ENCODE data around the gene UBE2H. TPM values are rescaled to one million over a fixed set of nuclear protein-coding genes. Genes with fewer than 3 reads are reported as not detected.
A peak's percentile ranks its signal among the peaks of the same experiment; 100 is the strongest.
"Not testable (repeated sequence)": the region's sequence is repeated elsewhere in the genome, so short reads cannot be mapped to it uniquely, and the experiment has no call there.

Gene UBE2H
- total RNA-seq, 1 experiment from 2014 or later, result 41.1 TPM

DNA sequence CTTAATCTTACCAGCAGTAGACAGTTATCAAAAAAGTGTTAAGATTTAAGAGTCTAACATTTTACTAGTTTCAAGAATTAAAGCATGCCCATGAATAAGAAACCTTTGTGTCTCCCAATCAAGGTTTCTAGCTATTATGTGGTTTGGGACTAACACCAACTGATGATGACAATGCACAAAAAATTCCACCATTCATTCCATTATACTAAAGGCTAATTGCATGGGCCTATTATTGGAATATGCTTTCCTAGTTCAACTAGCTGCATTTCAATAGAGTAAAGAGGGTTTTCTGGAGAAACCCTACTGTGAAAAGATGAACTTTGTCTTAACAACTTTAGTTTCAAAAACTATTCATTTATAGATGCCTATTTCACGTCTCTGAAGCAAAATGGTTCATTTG, 44.6 kb downstream of the UBE2H start:
- DNase-seq (ENCODE audit: low read depth), result no peak

- no peak for DNase-seq (ENCODE audit: low read depth)
Measured at GRCh38 chr7:129907122-129907736, 45.5 kb downstream of the UBE2H start.

DNA sequence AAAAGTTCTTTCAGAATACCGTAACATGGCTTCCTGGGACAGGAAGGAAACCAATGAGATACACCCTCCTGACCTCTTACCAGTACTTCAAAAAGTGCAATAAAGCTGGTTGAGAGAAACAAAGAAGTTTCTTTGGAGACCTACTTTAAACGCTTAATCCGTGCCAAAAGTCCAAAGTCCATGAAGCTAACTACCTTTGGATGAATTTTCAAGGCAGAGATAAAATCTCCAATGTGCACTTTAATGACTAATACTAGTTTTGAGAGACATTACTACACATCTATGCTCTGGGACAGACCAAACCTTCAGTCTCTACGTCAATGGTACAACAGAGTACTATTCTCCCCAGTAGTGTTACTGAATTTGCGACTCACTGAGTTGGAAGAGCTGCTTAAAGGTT, 46.1 kb downstream of the UBE2H start:
- DNase-seq (ENCODE audit: low read depth), result no peak

DNA sequence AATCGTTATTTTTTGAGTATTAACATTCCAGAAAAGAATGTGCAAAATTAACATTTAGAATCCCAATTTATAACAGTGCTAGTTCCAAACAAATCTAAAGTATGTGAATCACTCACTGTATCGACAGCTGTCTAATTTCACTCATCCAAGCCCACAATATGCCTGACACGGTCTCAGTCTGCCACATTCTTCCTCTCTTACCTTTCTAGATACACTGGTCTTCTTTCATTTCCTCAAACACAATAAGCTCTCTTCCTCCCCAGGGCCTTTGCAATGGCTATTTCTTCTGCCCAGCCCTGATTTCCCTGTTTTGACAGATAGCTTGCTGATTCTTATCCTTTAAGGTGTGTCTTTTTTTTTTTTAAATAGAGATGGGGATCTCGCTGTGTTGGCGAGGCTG, 48.8 kb downstream of the UBE2H start:
- no peak for DNase-seq (ENCODE audit: low read depth)

DNA sequence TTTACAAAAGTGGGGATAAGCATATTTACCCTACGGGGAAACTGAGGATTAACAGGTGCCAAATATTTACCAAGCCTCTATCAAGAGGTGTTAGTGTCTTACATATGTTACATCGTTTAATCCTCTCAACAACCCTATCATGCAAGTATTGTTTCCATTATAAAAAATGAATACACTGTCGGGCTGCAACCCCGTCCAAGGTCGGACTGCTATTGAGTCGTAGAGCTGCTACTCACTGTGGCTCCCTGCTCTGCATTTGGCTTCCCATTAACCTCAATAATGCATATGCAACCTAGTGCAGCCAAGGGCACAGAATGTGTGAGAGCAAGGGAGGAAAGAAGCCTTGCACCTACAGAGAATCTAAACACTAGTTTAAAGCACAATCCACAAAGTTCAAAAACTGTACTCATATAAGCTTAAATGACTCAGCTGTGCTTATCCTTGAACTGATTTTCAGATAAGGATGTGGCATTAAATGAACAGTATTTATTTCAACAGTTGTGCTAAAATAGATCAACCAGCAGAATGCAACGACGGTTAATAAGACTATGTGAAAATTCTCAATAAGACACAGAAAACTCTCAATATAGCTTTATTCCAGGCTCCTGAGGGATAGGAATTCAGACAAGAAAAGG, 49.9 kb downstream of the UBE2H start:
- DNase-seq (ENCODE audit: low read depth), result no peak

DNA sequence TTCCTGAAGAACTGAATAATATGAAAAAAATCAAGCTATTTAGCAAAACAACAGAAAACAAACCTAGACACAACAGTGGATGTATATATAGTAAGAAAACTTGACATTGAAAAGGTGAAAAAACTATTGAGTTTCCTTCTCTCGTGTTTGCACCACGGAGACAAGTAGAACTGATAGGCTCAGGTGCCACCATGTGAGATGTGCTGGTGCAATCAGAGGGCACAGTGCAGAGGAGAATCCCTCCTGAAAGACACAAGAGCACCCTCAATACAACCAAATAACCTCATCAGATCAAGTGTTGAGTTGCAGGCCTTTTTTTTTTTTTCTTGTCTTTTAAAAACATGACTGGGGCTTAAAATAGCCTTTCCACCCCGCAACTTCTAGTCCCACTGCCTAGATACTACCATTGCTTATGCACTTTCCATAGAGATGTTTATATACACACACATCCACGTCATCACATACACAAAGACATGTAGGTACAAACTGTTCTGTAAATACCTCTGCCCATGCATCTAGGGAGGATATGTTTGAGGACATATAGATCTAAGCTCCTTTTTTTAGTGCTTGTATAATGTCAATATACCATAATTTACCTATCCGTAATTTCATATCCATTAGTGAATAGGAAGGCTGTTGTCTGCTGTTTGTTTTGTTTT, 54.1 kb downstream of the UBE2H start:
- no peak for DNase-seq (ENCODE audit: low read depth)

- no peak for DNase-seq (ENCODE audit: low read depth)
Measured at GRCh38 chr7:129898007-129898406, 54.8 kb downstream of the UBE2H start.

GRCh38 chr7:129896568-129897382, 56.0 kb downstream of the UBE2H start:
- no peak for DNase-seq (ENCODE audit: low read depth)

DNA sequence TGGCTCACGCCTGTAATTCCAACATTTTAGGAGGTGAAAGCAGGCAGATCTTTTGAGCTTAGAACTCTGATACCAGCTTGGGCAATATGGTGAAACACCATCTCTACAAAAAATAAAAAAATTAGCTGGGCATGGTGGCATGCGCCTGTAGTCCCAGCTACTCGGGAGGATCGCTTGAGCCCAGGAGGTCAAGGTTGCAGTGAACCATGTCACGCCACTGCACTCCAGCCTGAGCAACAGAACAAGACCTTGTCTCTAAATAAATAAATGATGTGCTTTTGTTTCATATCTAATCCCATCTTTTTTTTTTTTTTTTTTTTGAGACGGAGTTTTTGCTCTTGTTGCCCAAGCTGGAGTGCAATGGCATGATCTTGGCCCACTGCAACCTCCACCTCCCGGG, 58.6 kb downstream of the UBE2H start:
- not testable (repeated sequence) for DNase-seq (ENCODE audit: low read depth)

DNA sequence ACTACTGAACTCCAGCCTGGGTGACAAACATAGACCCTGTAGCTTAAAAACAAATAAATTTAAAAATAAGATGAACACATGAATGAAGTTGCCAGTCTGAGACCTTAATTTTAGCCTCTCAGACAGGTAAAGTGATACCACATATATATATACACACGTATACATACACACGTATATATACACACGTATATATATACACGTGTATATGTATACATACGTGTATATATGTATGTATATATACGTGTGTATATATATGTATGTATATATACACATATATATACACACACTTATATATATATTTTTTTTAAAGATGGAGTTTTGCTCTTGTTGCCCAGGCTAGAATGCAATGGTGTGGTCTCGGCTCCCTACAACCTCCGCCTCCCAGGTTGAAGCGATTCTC, 62.7 kb downstream of the UBE2H start:
- no peak for DNase-seq (ENCODE audit: low read depth)

- no peak for DNase-seq (ENCODE audit: low read depth)
Measured at GRCh38 chr7:129889133-129889844, 63.5 kb downstream of the UBE2H start.

- DNase-seq (ENCODE audit: low read depth), result no peak
Measured at GRCh38 chr7:129887865-129888264, 64.9 kb downstream of the UBE2H start.

- DNase-seq (ENCODE audit: low read depth), result no peak
Measured at GRCh38 chr7:129886818-129887186, 66.0 kb downstream of the UBE2H start.

- DNase-seq (ENCODE audit: low read depth), result no peak
Measured at GRCh38 chr7:129886167-129886817, 66.5 kb downstream of the UBE2H start.

- DNase-seq (ENCODE audit: low read depth), result no peak
Measured at GRCh38 chr7:129884495-129884894, 68.3 kb downstream of the UBE2H start.

DNA sequence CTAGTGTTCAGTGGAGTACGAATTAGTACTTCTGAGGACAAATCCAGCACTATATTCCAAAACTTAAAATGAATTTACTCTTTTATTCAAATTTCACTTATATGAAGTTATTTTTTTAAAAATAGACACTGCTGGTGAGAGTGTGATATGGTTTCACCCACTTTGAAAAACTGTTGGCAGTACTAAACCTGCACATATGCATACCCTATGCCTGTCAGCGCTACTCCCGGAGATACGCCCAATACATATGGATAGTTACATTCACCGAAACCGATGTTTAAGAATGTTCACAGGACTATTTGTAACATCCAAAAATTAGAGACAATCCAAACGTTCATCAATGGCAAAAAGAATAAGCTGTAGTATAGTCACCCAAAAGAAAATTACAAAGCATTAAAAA, 69.6 kb downstream of the UBE2H start:
- DNase-seq (ENCODE audit: low read depth), result no peak

DNA sequence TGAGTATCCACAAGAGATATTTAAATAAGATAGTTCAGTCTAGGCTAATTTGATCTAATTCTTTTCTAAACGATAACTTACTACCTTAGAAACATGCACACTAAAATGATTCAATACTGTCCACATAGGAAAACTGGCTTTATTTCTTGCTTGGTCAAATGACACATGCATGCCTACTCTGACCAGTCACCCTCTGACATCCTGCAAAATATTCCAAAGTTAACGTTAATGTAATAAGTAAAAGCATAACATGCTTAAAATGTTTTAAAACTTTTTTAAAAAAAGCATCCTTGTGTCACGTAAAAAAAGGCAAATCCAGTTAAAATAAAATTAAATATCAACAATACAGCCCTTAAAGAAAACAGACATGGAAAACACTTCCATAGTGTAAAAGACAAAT, 70.2 kb downstream of the UBE2H start:
- DNase-seq (ENCODE audit: low read depth), result no peak

GRCh38 chr7:129877146-129877792, 75.5 kb downstream of the UBE2H start:
- DNase-seq (ENCODE audit: low read depth), result no peak

GRCh38 chr7:129875745-129876411, 76.9 kb downstream of the UBE2H start:
- DNase-seq (ENCODE audit: low read depth), result peak; percentile 41

DNA sequence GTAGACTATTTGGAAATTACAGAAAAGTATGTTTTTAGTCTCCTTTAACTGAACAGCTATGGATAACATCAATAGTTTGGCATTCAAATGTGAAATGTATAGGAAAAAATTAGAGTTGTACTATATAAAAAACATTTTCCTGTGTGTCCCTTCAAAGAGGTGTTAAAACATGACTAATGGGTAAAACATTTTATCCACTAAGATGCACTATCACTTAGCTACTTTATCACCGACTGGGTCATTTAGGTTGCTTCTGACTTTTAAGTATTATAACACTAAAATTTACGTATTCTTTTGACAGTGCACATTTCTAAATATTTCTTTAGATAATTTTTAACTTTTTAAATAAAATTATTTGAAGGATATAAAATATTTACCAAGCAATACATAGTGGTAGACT, 77.6 kb downstream of the UBE2H start:
- no peak for DNase-seq (ENCODE audit: low read depth)

Measured in RPMI7951 (cell line).